H1 (cell line): ENCODE measurements around the gene TGFB1. TPM values are rescaled to one million over a fixed set of nuclear protein-coding genes. Genes with fewer than 3 reads are reported as not detected.

Source experiments
- CTCF ChIA-PET: fragments of 300-600 bp; sonication (Branson Sonifier 250); formaldehyde crosslinking; loops from one replicate; lab custom pipeline; 2021; ENCODE audit not compliant: partially characterized antibody; lab: Charles Lee
- POLR2A ChIA-PET: fragments of 300-600 bp; sonication (Branson Sonifier 250); formaldehyde crosslinking; loops from one replicate; lab custom pipeline; 2021; ENCODE audit warnings: inconsistent platforms; ENCODE audit not compliant: partially characterized antibody; lab: Charles Lee
- DNase-seq, 2 experiments: peaks; one replicate each; pipeline versions ENCODE4 v3.0.0 to v3.0.0-alpha.2; 2010 to 2022; ENCODE audit warnings: low spot score in 2 of 2, low read depth in 1 of 2, mixed read lengths in 1 of 2
- FAIRE-seq: peaks from 2 replicates; lab custom pipeline; 2011; peaks lifted over from hg19 to GRCh38; lab: Jason Lieb, UNC
- H2AFZ ChIP-seq: 2 replicates; pipeline ENCODE4 v1.8.1; 2012; ENCODE audit warnings: low read length, inconsistent platforms
- H2AK5ac ChIP-seq: 2 replicates; pipeline ENCODE4 v1.6.1; 2013; ENCODE audit warnings: low read depth, low read length
- H2BK120ac ChIP-seq: replicated peaks from 2 replicates; pipeline ENCODE3; 2013; ENCODE audit warnings: low read depth, low read length, inconsistent platforms
- H2BK12ac ChIP-seq: 2 replicates; pipeline ENCODE4 v1.6.1; 2013; ENCODE audit warnings: low read depth, low read length
- H2BK15ac ChIP-seq: 2 replicates; pipeline ENCODE4 v1.6.1; 2013; ENCODE audit warnings: low read length
- H2BK20ac ChIP-seq: 2 replicates; pipeline ENCODE4 v1.6.1; 2013; ENCODE audit warnings: low read length
- H2BK5ac ChIP-seq: 2 replicates; pipeline ENCODE4 v1.6.1; 2013; ENCODE audit warnings: low read depth, low read length
- H3K14ac ChIP-seq: 2 replicates; pipeline ENCODE4 v1.6.1; 2013; ENCODE audit warnings: inconsistent platforms; ENCODE audit not compliant: insufficient read length
- H3K18ac ChIP-seq: 2 replicates; pipeline ENCODE4 v1.6.1; 2013; ENCODE audit warnings: low read length; ENCODE audit errors: extremely low read depth
- H3K23ac ChIP-seq: 2 replicates; pipeline ENCODE4 v1.6.1; 2013; ENCODE audit warnings: inconsistent platforms; ENCODE audit not compliant: insufficient read length
- H3K23me2 ChIP-seq: 2 replicates; pipeline ENCODE4 v1.6.1; 2013; ENCODE audit warnings: low read depth, low read length
- H3K27ac ChIP-seq: 2 replicates; pipeline ENCODE4 v1.6.1; 2011; ENCODE audit warnings: low read depth, low read length, inconsistent platforms
- H3K27me3 ChIP-seq, 4 experiments: replicated peaks in 1 of 4; 1 replicate in 1 of 4; 2 replicates in 3 of 4; pipeline versions ENCODE4 v1.6.1 to v1.8.1; 2011 to 2013; ENCODE audit warnings: low read length in 3 of 4, mild to moderate bottlenecking in 3 of 4, inconsistent platforms in 2 of 4, mixed read lengths in 2 of 4, moderate library complexity in 1 of 4; ENCODE audit not compliant: control insufficient read depth in 3 of 4, insufficient read depth in 3 of 4; ENCODE audit errors: extremely low read depth in 1 of 4
- H3K36me3 ChIP-seq, 4 experiments: 2 replicates each; pipeline versions ENCODE4 v1.6.1 to v1.8.1; 2011 to 2013; ENCODE audit warnings: mild to moderate bottlenecking in 4 of 4, low read length in 3 of 4, moderate library complexity in 2 of 4, control low read depth in 1 of 4, inconsistent platforms in 1 of 4; ENCODE audit not compliant: insufficient read depth in 4 of 4, control insufficient read depth in 2 of 4
- H3K4ac ChIP-seq: replicated peaks from 2 replicates; pipeline ENCODE3; 2013; ENCODE audit warnings: low read length, low read depth, mixed read lengths, inconsistent platforms; ENCODE audit not compliant: insufficient read length
- H3K4me1 ChIP-seq, 4 experiments: replicated peaks in 1 of 4; 1 replicate in 1 of 4; 2 replicates in 3 of 4; pipeline versions ENCODE4 v1.6.1 to v1.8.1; 2011 to 2013; ENCODE audit warnings: low read length in 3 of 4, inconsistent platforms in 2 of 4, mixed read lengths in 1 of 4; ENCODE audit not compliant: insufficient read depth in 4 of 4, control insufficient read depth in 3 of 4
- H3K4me2 ChIP-seq, 2 experiments: 2 replicates each; pipeline versions ENCODE4 v1.6.1 to v1.8.1; 2011 to 2013; ENCODE audit warnings: low read depth in 2 of 2, low read length in 2 of 2, control low read depth in 1 of 2, inconsistent platforms in 1 of 2, mild to moderate bottlenecking in 1 of 2; ENCODE audit not compliant: insufficient read depth in 1 of 2
- H3K4me3 ChIP-seq, 4 experiments: fragments of 200-600, 300-600 bp in 1 of 4; sonication (generic), shearing (Covaris generic), sonication (Bioruptor Twin) in 1 of 4; 2 replicates each; pipeline versions ENCODE4 v1.5.1 to v1.8.1; 2011 to 2016; ENCODE audit warnings: low read length in 4 of 4, low read depth in 3 of 4, control low read depth in 2 of 4, inconsistent platforms in 2 of 4, mild to moderate bottlenecking in 2 of 4, mixed read lengths in 1 of 4, moderate library complexity in 1 of 4; ENCODE audit not compliant: insufficient read depth in 2 of 4; ENCODE audit errors: extremely low read depth in 1 of 4
- H3K56ac ChIP-seq: replicated peaks from 2 replicates; pipeline ENCODE3; 2013; ENCODE audit warnings: low read depth, mild to moderate bottlenecking, mixed read lengths, low read length, inconsistent platforms; ENCODE audit not compliant: insufficient read length
- H3K79me1 ChIP-seq: 2 replicates; pipeline ENCODE4 v1.6.1; 2013; ENCODE audit warnings: low read depth, low read length, control low read depth
- H3K79me2 ChIP-seq, 2 experiments: 2 replicates each; pipeline versions ENCODE4 v1.6.1 to v1.8.1; 2012 to 2013; ENCODE audit warnings: low read length in 2 of 2, mild to moderate bottlenecking in 2 of 2, inconsistent platforms in 1 of 2; ENCODE audit not compliant: insufficient read depth in 2 of 2, control insufficient read depth in 1 of 2
- H3K9ac ChIP-seq, 4 experiments: replicated peaks in 1 of 4; 1 replicate in 1 of 4; 2 replicates in 3 of 4; pipeline versions ENCODE4 v1.6.1 to v1.8.1; 2011 to 2013; ENCODE audit warnings: low read depth in 3 of 4, low read length in 3 of 4, control low read depth in 2 of 4, mild to moderate bottlenecking in 2 of 4, moderate library complexity in 2 of 4, inconsistent platforms in 1 of 4; ENCODE audit errors: extremely low read depth in 1 of 4
- H3K9me3 ChIP-seq, 2 experiments: 2 replicates each; pipeline versions ENCODE4 v1.6.1 to v1.8.1; 2012 to 2013; ENCODE audit warnings: mild to moderate bottlenecking in 2 of 2, moderate library complexity in 2 of 2, control low read depth in 1 of 2, inconsistent platforms in 1 of 2, low read depth in 1 of 2, low read length in 1 of 2, mixed read lengths in 1 of 2; ENCODE audit not compliant: insufficient read depth in 2 of 2
- H4K20me1 ChIP-seq, 2 experiments: replicated peaks in 1 of 2; 2 replicates each; pipeline versions ENCODE3 to v1.8.1; 2011 to 2013; ENCODE audit warnings: inconsistent platforms in 2 of 2, low read length in 2 of 2, mild to moderate bottlenecking in 1 of 2; ENCODE audit not compliant: insufficient read depth in 2 of 2, control insufficient read depth in 1 of 2
- H4K5ac ChIP-seq: 2 replicates; pipeline ENCODE4 v1.6.1; 2013; ENCODE audit warnings: low read length, low read depth, mixed read lengths, inconsistent platforms; ENCODE audit not compliant: insufficient read length
- H4K8ac ChIP-seq: 2 replicates; pipeline ENCODE4 v1.8.0; 2013; ENCODE audit warnings: mild to moderate bottlenecking, moderate library complexity, low read length, inconsistent platforms; ENCODE audit not compliant: insufficient read depth; ENCODE audit errors: extremely low read depth
- H4K91ac ChIP-seq: replicated peaks from 2 replicates; pipeline ENCODE3; 2013; ENCODE audit warnings: low read length, mixed read lengths, inconsistent platforms; ENCODE audit not compliant: insufficient read length
- BACH1 ChIP-seq: IDR thresholded peaks from 2 replicates; pipeline ENCODE4 v1.6.1; 2012; ENCODE audit warnings: low read length, improper control_type of control experiment
- CBX5 ChIP-seq: fragments of 300-800, 300-1000 bp; sonication (generic); IDR thresholded peaks from 2 replicates; pipeline ENCODE4 v1.7.1; 2016; ENCODE audit warnings: antibody characterized with exemption, low read length, low read depth
- E2F6 ChIP-seq: IDR thresholded peaks from 2 replicates; pipeline ENCODE4 v1.6.1; 2012; ENCODE audit warnings: inconsistent platforms
- EZH2 ChIP-seq: fragments of 200-600 bp; sonication (generic); IDR thresholded peaks from 2 replicates; pipeline ENCODE4 v1.7.1; 2012; ENCODE audit warnings: low read depth, mild to moderate bottlenecking, moderate library complexity, low read length, inconsistent platforms; ENCODE audit not compliant: severe bottlenecking
- FOSL1 ChIP-seq: IDR thresholded peaks from 2 replicates; pipeline ENCODE4 v1.6.1; 2011; ENCODE audit warnings: mild to moderate bottlenecking, low read depth, low read length, moderate library complexity; ENCODE audit not compliant: insufficient read depth
- GABPA ChIP-seq: IDR thresholded peaks from 2 replicates; pipeline ENCODE4 v1.6.1; 2011; ENCODE audit warnings: mild to moderate bottlenecking, low read length, moderate library complexity, borderline replicate concordance; ENCODE audit not compliant: insufficient read depth
- PHF8 ChIP-seq: fragments of 200-600 bp; sonication (generic); conservative IDR thresholded peaks from 2 replicates; pipeline ENCODE4 v1.7.1; 2012; ENCODE audit warnings: low read depth, mild to moderate bottlenecking, inconsistent platforms, low read length, moderate library complexity
- POLR2A ChIP-seq, 2 experiments: IDR thresholded peaks; 1 replicate in 1 of 2; 2 replicates in 1 of 2; pipeline ENCODE4 v1.6.1; 2011; ENCODE audit warnings: low read depth in 2 of 2, low read length in 2 of 2, mild to moderate bottlenecking in 2 of 2; ENCODE audit errors: control extremely low read depth in 1 of 2
- RBBP5 ChIP-seq: IDR thresholded peaks from 2 replicates; pipeline ENCODE4 v1.7.1; 2012; ENCODE audit warnings: low read depth, mild to moderate bottlenecking, inconsistent platforms, low read length, moderate library complexity, borderline replicate concordance
- RFX5 ChIP-seq: IDR thresholded peaks from 2 replicates; pipeline ENCODE4 v1.6.1; 2011; ENCODE audit warnings: low read depth, low read length, improper control_type of control experiment, borderline replicate concordance
- RNF2 ChIP-seq: fragments of 200-900, 300-1000 bp; sonication (generic); IDR thresholded peaks from 2 replicates; pipeline ENCODE4 v1.7.1; 2016; ENCODE audit warnings: borderline replicate concordance, low read depth, mild to moderate bottlenecking, antibody characterized with exemption, low read length; ENCODE audit not compliant: poor library complexity, severe bottlenecking; ENCODE audit errors: missing control alignments
- TBP ChIP-seq: IDR thresholded peaks from 2 replicates; pipeline ENCODE4 v1.6.1; 2011; ENCODE audit warnings: low read depth, low read length, improper control_type of control experiment
- TEAD4 ChIP-seq: IDR thresholded peaks from 2 replicates; pipeline ENCODE4 v1.6.1; 2012; ENCODE audit warnings: low read depth, low read length, inconsistent platforms, mixed read lengths
- WGBS, 2 experiments: shearing (Covaris generic) in 1 of 2; methylation state at CpG; one replicate each; pipeline versions ENCODE4 v1.1.6 to v1.1.7; 2013 to 2015; ENCODE audit warnings: low lambda C conversion rate in 2 of 2, mixed read lengths in 2 of 2, inconsistent platforms in 1 of 2, low coverage in 1 of 2, missing lambda C conversion rate in 1 of 2; ENCODE audit not compliant: insufficient replicate concordance in 2 of 2, insufficient coverage in 1 of 2, insufficient read length in 1 of 2; ENCODE audit errors: extremely low coverage in 1 of 2, missing lambda C conversion rate in 1 of 2; 5-methylcytosine and 5-hydroxymethylcytosine counted together
- polyA plus RNA-seq, 7 experiments: library from polyadenylated mRNA; depleted of rRNA in 3 of 7; stranded (reverse) in 5 of 7; unstranded in 2 of 7; fragments of >200 nt in 5 of 7; fragments of 200-250 nt in 2 of 7; gene quantifications; 1 replicate in 5 of 7; 2 replicates in 1 of 7; 4 replicates in 1 of 7; pipeline versions ENCODE4 v1.2.1 to v1.2.3, GENCODE V29; 2011 to 2013; ENCODE audit warnings: missing spikeins in 2 of 7, mixed read lengths in 2 of 7
- total RNA-seq: library from RNA; stranded (reverse); fragmentation: NEBNext Ultra II Directional; extraction: Animal tissue kit (Norgen Biotek cat#: 25700); gene quantifications from 2 replicates; pipeline ENCODE4 v1.2.1, GENCODE V29; 2021

TGFB1 gene
- total and polyA plus RNA-seq, 2 of the 8 experiments (the other 6 are each of a cell fraction or from before 2014, with no cell fraction given) = 1.7 to 10.6 TPM

DNA sequence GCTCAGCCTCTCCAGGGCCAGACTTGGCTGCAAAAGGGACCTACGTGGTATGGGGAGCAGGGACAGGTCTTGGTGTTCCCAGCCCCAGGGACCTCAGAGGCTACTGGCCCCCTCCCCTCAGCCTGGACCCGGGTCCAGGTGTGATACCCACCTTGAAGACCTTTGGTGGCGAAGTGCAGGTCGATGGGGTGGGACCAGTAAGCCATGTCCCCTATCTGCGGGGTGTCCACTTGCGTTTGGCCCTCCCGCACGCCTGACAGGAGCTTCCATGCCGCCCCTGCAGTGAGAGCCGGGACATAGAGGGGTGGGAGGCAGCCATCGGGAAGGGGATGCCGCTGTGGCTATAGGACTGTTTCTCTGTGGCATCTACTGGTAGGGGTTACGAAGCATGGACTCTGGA, 4.0 kb upstream of the TGFB1 start:
- Histone ChIP-seq H4K91ac (no peak overlapping the region), H3K9ac (no peak overlapping the region), H3K23ac (no peak overlapping the region), H3K27ac (no peak overlapping the region), H3K4ac (no peak overlapping the region), H4K8ac (no peak overlapping the region), H3K56ac (no peak overlapping the region), H3K79me1 (no peaks in the 10 kb centered on the region; the same call in 1 of the 2 replicates), H4K20me1 (peaks cover 0 to 7% of the 10 kb centered on the region in 2 experiments), H4K5ac (no peak overlapping the region), H2BK12ac (no peak overlapping the region), H2BK15ac (no peak overlapping the region), H3K18ac (no peak overlapping the region), H3K27me3 (peaks cover 0 to 8% (median 3%) of the 10 kb centered on the region in 4 experiments; a peak in 5 of 7 replicates), H2BK5ac (no peak overlapping the region), H3K23me2 (peaks cover 7% of the 10 kb centered on the region; the same call in 1 of the 2 replicates), H2BK20ac (no peak overlapping the region), H3K9me3 (no peaks in the 10 kb centered on the region), H3K14ac (no peak overlapping the region), H3K36me3 (no peaks in the 10 kb centered on the region), H3K4me1 (peaks cover 0 to 5% (median 0%) of the 10 kb centered on the region in 4 experiments; a peak in 3 of 7 replicates), H2BK120ac (no peak overlapping the region), H3K79me2 (no peaks in the 10 kb centered on the region), H2AK5ac (no peak overlapping the region), H2AFZ (no peak overlapping the region), H3K4me3 (no peak overlapping the region), H3K4me2 (no peak overlapping the region)
- ChIA-PET POLR2A (interaction anchor here (1.0 to 1.5 kb wide), 4 partner anchors 16 to 82 kb away, joined by 3 to 4 read pairs (median 3); partner anchors contain the start of gene DMAC2), CTCF (interaction anchor here (0.9 to 8.0 kb wide), 5 partner anchors 21 to 205 kb away, joined by 3 to 33 read pairs (median 3); no protein-coding TSS in a partner anchor)
- DNase-seq (no peak), FAIRE-seq (no peak)
- 94% methylated on average over 13 of the region's 13 CpGs; no CpG with 5 or more reads in 1 of the 2 experiments for WGBS, 2 experiments
- TF ChIP-seq RBBP5 = no peak
- no peak for TF ChIP-seq POLR2A (IDR thresholded peaks at IDR 0.05; ENCODE audit: control extremely low read depth in 1 of 2, low read depth in 2 of 2, low read length in 2 of 2)
- no peak for TF ChIP-seq BACH1
- no peak for TF ChIP-seq RFX5
- no peak for TF ChIP-seq E2F6
- TF ChIP-seq PHF8 = no peak
- TF ChIP-seq TEAD4 = no peak
- no peak for TF ChIP-seq FOSL1
- no peak for TF ChIP-seq EZH2
- TF ChIP-seq RNF2 = no peak
- no peak for TF ChIP-seq GABPA
- TF ChIP-seq CBX5 = no peak
- no peak for TF ChIP-seq TBP
